Measurements from ENCODE around the gene BBS9. TPM values are rescaled to one million over a fixed set of nuclear protein-coding genes. Genes with fewer than 3 reads are reported as not detected.

Gene BBS9
- total RNA-seq, 1 experiment from 2014 or later: 26.4 TPM

DNA sequence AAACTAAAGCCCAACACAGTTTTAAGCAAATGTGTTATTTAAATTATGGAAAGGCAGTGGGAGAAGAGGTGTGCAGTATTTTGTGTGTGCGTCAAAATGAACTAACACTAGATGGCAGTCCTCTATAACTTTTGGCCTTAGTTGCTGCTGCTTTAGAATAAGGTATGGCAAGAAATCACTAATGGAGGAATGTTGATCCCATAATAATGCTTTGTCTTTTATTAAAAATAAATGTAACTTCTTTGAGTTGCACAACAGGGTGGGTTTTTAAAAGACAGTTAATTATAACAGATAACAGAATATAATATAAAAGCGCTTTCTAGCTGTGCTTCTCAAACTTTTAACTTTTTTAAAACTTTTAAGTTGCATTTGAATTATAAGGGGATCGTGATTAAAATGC is 56.4 kb downstream of the BBS9 start:
- no peak overlapping the region for H3T11ph ChIP-seq (ENCODE audit: low read length)
- peaks cover 3% of the 10 kb centered on the region in 2 experiments; a peak in 3 of 5 replicates for H3K9me3 Mint-ChIP-seq
- H2BK20ac ChIP-seq (ENCODE audit: low read depth, low read length, poor library complexity, severe bottlenecking): no peak overlapping the region
- H3K56ac ChIP-seq (ENCODE audit: insufficient read length, low read depth, low read length): no peak overlapping the region
- no peak overlapping the region for H2BK15ac ChIP-seq (ENCODE audit: low read depth, low read length)
- no peaks in the 10 kb centered on the region for H3K27me3 Mint-ChIP-seq (ENCODE audit: low read depth)
- no peak overlapping the region for H2BK12ac ChIP-seq (ENCODE audit: insufficient read length, low read depth, low read length)
- H3K14ac ChIP-seq (ENCODE audit: insufficient read depth, low read length): no peak overlapping the region
- H2BK5ac ChIP-seq (ENCODE audit: insufficient read length, low read length): no peak overlapping the region
- no peak overlapping the region for H2AFZ ChIP-seq (ENCODE audit: low read length)
- TF ChIP-seq, protein P1, sequence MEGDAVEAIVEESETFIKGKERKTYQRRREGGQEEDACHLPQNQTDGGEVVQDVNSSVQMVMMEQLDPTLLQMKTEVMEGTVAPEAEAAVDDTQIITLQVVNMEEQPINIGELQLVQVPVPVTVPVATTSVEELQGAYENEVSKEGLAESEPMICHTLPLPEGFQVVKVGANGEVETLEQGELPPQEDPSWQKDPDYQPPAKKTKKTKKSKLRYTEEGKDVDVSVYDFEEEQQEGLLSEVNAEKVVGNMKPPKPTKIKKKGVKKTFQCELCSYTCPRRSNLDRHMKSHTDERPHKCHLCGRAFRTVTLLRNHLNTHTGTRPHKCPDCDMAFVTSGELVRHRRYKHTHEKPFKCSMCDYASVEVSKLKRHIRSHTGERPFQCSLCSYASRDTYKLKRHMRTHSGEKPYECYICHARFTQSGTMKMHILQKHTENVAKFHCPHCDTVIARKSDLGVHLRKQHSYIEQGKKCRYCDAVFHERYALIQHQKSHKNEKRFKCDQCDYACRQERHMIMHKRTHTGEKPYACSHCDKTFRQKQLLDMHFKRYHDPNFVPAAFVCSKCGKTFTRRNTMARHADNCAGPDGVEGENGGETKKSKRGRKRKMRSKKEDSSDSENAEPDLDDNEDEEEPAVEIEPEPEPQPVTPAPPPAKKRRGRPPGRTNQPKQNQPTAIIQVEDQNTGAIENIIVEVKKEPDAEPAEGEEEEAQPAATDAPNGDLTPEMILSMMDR (conservative IDR thresholded peaks at IDR 0.05): peak; percentile 88
- peak overlapping the region in 1 of 3 experiments; percentile 84; a peak in 1 of 7 replicates for H3K27ac Mint-ChIP-seq
- H2BK120ac ChIP-seq (ENCODE audit: low read depth, low read length, poor library complexity, severe bottlenecking): no peak overlapping the region
- H3K4me2 ChIP-seq (ENCODE audit: insufficient read depth, insufficient read length, low read length): peak overlapping the region; percentile 41
- peaks cover 0 to 3% (median 3%) of the 10 kb centered on the region in 3 experiments; a peak in 3 of 7 replicates for H3K36me3 Mint-ChIP-seq (ENCODE audit: insufficient read depth in 1 of 3, low read depth in 3 of 3)
- H3K4me1 Mint-ChIP-seq: peaks cover 11 to 12% of the 10 kb centered on the region in 2 experiments
- no peak overlapping the region for H2AK5ac ChIP-seq (ENCODE audit: insufficient read length, low read length)
- no peaks in the 10 kb centered on the region for H3K9me3 ChIP-seq (ENCODE audit: control insufficient read depth, low read depth, low read length)
- no peaks in the 10 kb centered on the region for H3K79me2 ChIP-seq (ENCODE audit: insufficient read depth, low read length)
- H4K5ac ChIP-seq (ENCODE audit: insufficient read length, low read depth, low read length): no peak overlapping the region
- H4K8ac ChIP-seq (replicated peaks; ENCODE audit: insufficient read length, low read depth, low read length): no peak overlapping the region
- WGBS (ENCODE audit: extremely low coverage, insufficient read length, low lambda C conversion rate): no CpG with 5 or more reads among the region's 3 CpGs
- H3K23ac ChIP-seq (ENCODE audit: insufficient read length, low read depth, low read length): no peak overlapping the region
- H4K91ac ChIP-seq (ENCODE audit: insufficient read length, low read depth, low read length): no peak overlapping the region
- H3K4me1 ChIP-seq (ENCODE audit: insufficient read depth, low read length): no peaks in the 10 kb centered on the region
- no peaks in the 10 kb centered on the region for H3K23me2 ChIP-seq (ENCODE audit: insufficient read length, low read depth, low read length, poor library complexity, severe bottlenecking)
- no peaks in the 10 kb centered on the region for H4K20me1 ChIP-seq (ENCODE audit: control insufficient read depth, insufficient read depth, insufficient read length)
- H3K27me3 ChIP-seq (ENCODE audit: insufficient read depth, low read length): no peaks in the 10 kb centered on the region
- H3K18ac ChIP-seq (ENCODE audit: insufficient read length, low read depth, low read length): no peak overlapping the region
- DNase-seq: no peak
- no peak overlapping the region for H3K4ac ChIP-seq (ENCODE audit: low read depth, low read length)
- H3K9ac ChIP-seq (ENCODE audit: extremely low read depth, insufficient read length, low read length): no peak overlapping the region
- H3K27ac ChIP-seq (ENCODE audit: insufficient read length, low read depth, low read length): no peak overlapping the region
- no peaks in the 10 kb centered on the region for H3K79me1 ChIP-seq (ENCODE audit: insufficient read depth, low read depth, low read length, poor library complexity, severe bottlenecking)
- H3K4me3 Mint-ChIP-seq: peak overlapping the region in 1 of 2 experiments; percentile 35; a peak in 1 of 5 replicates
